Measurements from ENCODE around the gene FNBP1L.

DNA sequence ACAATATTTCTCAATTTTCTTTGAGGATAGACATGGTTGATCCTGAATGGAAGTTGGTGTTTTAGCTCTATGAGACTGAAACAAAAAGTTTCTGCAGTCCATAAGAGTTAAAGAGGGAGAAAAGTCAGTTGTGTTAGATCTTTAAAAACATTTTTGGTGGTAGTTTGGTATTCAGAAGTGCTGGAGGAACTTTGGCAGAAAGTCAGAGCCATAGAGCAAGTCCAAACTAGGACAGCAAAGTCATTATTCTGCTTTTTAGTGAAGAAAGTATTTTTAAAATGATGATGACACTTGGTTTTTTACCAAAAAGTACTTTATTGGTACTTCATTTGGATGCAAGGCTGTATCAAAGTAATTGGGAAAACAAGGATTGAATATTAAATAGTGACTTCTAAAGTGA, 41.8 kb downstream of the FNBP1L start:
- TF ChIP-seq CTCF (IDR thresholded peaks at IDR 0.05) (no peak), POLR2A (IDR thresholded peaks at IDR 0.05; ENCODE audit: low read depth) (no peak)
